Peyer's patch (tissue), 4 donors: ENCODE measurements around the gene SDF4.

Experiments used
- CTCF ChIP-seq, 6 experiments: fragments of 450-650 bp in 4 of 6; fragments of 200-600 bp in 2 of 6; sonication (generic) in 1 of 6; IDR thresholded peaks; one replicate each; pipeline ENCODE4 v1.5.1; 2017 to 2019; ENCODE audit warnings: antibody characterized with exemption in 6 of 6, mild to moderate bottlenecking in 3 of 6, moderate library complexity in 1 of 6
- POLR2A ChIP-seq, 2 donors: fragments of 450-650 bp; IDR thresholded peaks; one replicate each; pipeline ENCODE4 v1.5.1; 2017; ENCODE audit warnings: antibody characterized with exemption in 2 of 2, mild to moderate bottlenecking in 2 of 2, moderate library complexity in 2 of 2

- no peak for TF ChIP-seq POLR2A (IDR thresholded peaks at IDR 0.05)
- no peak for TF ChIP-seq CTCF (IDR thresholded peaks at IDR 0.05)
Observed at GRCh38 chr1:1225238-1225845, 6.5 kb downstream of the SDF4 start.
